Mesenteric fat pad (tissue), 1 donor: ENCODE results near the gene ZNF862. TPM values are rescaled to one million over a fixed set of nuclear protein-coding genes. Genes with fewer than 3 reads are reported as not detected.
"Not testable (repeated sequence)": the region's sequence is repeated elsewhere in the genome, so short reads cannot be mapped to it uniquely, and the experiment has no call there.

Experiments used
- DNase-seq: peaks from one replicate; pipeline ENCODE4 v3.0.0-alpha.2; 2020; ENCODE audit warnings: low spot score
- total RNA-seq: library from RNA; stranded (reverse); fragmentation: NEBNext Ultra II Directional; extraction: Animal tissue kit (Norgen Biotek cat#: 25700); gene quantifications from one replicate; pipeline ENCODE4 v1.2.1, GENCODE V29; 2021
- donor health status: DM: yes; HTN: yes; CAD: no.

The ZNF862 gene
- total RNA-seq, 1 donor from 2014 or later = 9.4 TPM

DNA sequence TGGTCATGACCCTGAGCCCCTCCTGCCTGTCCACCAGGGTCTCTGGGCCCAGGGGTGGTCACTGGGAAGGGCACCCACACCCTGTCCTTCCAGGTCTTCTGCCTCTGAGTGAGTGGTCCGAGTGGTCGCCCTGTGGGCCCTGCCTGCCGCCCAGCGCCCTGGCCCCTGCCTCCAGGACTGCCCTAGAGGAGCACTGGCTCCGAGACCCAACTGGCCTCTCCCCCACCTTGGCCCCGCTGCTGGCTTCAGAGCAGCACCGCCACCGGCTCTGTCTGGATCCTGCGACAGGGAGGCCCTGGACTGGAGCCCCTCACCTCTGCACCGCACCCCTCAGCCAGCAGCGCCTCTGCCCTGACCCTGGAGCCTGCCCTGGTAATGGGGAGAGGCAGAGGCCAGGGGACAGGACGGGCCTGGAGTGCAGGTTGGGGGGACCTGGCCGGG is 13.9 kb upstream of the ZNF862 start:
- DNase-seq = no peak

DNA sequence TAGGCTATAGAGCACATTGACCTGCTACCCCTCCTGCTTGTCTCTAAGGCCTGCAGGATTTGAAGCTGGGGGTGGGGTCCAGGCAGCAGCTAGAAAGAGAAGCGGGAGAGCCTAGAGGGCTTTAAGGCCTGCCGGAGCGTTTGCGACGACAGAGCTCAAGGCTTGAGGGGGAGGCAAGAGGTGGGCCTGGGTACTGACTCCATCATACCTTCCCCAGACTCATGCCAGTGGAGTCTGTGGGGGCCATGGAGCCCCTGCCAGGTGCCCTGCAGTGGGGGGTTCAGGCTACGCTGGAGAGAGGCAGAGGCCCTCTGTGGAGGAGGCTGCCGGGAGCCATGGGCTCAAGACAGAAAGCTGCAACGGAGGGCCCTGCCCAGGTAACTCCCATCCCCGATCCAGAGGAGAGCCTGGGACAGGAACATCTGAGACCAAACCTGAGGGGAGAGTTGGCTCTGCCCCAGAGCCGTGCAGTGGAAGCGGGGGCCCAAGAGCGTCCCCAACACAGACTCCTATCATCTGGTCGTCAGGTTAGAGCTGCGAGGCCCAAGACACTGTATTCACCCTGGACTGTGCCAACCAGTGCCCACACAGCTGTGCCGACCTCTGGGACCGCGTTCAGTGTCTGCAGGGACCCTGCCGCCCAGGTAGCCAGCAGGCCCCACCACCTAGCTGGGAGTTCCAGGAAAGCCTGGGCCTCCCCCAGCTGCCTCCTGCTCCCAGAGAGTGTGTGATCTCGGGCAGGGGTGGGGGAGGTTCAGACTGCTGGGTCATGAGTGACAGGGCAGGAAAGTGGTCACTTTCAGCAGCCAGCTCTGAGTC is 13.2 kb upstream of the ZNF862 start:
- no peak for DNase-seq

DNA sequence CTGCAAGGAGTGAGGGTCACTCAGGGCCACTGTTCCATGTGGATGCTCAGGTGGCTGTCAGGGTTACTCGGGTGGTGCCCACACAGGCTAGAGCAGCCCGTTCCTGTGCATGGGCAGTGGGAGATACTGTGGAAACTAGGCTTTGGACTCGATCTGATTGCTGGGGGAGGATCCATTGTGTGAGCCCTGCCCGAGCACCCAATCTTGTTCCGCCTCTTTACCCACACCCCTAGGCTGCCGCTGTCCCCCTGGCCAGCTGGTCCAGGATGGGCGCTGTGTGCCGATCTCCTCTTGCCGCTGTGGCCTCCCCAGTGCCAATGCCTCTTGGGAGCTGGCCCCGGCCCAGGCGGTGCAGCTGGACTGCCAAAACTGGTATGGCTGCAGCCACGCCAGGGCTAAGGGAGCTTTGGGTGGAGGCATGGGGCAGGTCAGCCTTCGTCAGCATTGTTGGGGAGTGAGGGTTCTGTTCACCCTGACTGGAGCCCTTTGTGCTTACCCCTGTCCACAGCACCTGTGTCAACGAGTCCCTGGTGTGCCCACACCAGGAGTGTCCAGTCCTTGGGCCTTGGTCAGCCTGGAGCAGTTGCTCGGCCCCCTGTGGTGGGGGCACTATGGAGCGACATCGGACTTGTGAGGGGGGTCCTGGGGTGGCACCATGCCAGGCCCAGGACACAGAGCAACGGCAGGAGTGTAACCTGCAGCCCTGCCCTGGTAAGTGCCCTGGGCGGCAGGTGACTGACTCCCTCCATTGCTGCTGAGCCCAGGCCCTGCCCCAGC is 12.4 kb upstream of the ZNF862 start:
- DNase-seq = no peak

DNA sequence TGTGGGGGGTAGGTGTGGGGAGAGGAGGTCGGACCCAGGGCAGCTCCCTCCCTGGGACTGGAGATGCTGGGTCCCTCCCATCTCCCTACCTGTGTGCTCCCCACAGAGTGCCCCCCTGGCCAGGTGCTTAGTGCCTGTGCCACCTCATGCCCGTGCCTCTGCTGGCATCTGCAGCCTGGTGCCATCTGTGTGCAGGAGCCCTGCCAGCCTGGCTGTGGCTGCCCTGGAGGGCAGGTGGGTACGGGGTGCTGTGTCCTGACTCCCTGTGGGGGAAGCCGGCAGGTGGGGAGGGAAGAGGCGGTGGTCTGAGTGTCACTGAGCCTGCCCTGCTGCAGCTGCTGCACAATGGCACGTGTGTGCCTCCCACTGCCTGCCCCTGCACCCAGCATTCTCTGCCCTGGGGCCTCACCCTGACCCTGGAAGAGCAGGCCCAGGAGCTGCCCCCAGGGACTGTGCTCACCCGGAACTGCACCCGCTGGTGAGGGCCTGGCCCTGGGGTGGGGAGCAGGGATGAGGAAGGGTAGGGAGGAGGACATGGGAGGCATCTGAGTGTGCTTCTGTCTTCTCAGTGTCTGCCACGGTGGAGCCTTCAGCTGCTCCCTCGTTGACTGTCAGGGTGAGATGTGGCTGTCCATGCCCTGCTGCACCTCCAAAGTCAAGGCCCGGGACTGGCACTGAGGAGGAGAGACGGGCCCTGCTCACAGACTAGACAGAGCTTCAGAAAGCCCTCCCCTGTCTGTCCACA is 11.7 kb upstream of the ZNF862 start:
- no peak for DNase-seq

DNA sequence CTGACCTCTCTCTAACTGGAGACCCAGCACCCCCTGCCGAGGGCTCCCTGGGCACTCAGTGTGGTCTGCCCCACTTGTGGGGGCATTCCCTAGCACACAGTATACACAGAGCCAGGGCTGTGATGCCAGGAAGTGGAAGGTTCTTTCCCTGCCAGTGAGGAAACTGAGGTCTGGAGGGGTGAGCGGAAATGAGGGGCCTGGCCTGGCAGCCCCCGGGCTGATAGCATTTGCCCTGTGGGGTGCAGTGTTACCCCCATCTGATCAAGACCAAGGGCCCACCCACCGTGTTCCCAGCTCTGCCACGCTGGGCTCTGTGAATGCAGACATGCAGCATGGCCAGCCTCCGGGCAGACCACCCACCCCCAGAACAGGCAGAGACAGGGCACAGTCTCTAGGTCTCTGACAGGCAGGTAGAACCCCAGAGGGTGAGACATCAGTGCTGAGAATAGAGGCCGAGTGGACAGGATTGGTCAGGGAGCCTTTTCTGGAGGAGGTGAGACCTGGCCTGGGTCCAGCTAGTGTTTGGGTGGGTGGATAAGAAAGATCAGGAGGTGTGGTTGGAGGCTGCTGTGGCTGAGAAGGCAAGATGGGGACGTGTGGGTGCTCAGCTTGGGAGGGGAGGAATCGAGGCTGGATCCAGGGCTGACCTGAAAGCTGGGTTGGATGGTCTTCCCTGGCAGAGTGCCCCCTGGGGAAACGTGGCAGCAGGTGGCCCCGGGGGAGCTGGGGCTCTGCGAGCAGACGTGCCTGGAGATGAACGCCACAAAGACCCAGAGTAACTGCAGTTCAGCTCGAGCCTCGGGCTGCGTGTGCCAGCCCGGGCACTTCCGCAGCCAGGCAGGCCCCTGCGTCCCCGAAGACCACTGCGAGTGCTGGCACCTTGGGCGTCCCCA is 10.8 kb upstream of the ZNF862 start:
- no peak for DNase-seq

DNA sequence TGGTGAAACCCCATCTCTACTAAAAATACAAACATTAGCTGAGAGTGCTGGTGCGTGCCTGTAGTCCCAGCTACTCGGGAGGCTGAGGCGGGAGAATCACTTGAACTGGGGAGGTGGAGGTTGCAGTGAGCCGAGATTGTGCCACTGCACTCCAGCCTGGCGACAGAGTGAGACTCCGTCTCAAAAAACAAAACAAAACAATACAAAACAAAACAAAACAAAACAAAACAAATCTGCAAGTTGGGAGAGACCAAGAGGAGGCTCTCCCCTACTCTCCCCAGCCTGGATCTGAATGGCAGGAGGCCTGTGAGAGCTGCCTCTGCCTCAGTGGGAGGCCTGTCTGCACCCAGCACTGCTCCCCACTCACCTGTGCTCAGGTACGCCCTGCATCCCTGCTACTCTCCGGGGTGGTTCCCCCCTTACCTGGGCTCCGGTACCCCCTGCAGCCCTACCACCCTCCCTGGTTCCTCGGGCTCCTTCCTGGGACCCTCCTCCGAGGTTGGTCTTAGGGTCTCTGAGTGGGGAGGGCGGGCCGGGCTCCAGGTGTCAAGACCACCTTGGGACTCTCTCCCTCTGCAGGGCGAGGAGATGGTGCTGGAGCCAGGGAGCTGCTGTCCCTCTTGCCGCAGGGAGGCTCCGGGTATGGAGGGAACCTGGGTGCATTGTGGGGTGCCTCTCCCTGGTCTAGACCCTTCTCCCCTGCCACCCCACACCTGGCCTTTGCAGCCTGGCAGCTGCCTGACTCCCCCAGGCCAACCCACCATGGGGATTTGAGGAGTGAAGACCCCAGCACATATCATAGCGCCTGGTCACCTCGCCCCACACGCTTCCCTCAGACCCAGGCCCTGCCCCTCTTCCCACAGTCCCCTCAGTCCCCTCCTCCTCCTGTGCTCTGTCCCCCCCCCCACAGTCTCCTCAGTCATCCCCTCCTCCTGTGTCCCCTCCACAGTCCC is 9.5 kb upstream of the ZNF862 start:
- no peak for DNase-seq

DNA sequence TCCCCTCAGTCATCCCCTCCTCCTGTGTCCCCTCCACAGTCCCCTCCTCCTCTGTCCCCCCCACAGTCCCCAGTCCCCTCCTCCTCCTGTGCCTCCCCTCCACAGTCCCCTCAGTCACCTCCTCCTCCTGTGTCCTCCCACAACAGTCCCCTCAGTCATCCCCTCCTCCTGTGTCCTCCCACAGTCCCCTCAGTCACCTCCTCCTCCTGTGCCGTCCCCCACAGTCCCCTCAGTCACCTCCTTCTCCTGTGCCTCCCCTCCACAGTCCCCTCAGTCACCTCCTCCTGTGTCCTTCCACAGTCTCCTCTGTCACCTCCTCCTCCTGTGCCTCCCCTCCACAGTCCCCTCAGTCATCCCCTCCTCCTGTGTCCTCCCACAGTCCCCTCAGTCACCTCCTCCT is 7.6 kb upstream of the ZNF862 start:
- DNase-seq = not testable (repeated sequence)

DNA sequence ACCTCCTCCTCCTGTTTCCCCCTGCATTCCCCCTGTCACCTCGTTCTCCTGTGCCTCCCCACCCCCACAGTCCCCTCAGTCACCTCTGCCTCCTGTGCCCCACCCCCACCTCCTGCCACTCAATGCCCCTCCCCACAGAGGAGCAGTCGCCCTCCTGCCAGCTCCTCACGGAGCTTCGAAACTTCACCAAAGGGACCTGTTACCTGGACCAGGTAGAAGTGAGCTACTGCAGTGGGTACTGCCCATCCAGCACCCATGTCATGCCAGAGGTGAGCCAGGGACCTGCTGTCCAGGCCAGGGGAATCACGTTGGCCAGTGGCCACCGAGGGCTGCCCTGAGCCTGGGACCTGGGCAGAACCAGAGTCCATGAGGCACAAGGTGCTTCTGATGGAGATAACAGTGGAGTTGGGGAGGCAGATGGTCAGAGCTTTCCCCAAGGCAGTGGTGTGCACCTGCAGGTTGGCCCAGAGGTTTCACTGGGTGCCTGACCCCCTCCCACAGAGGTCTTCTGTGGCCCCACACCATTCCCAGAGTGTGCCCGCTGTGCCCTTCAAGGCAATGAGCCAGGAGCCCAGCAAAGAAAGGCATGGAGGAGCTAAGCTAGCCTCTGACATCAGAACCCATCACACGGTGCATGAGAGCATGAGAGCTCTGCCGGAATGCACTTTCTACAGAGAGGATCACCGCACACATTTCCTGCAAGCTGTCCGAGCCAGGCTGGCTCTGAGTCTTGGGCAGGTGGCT is 7.0 kb upstream of the ZNF862 start:
- DNase-seq = no peak

DNA sequence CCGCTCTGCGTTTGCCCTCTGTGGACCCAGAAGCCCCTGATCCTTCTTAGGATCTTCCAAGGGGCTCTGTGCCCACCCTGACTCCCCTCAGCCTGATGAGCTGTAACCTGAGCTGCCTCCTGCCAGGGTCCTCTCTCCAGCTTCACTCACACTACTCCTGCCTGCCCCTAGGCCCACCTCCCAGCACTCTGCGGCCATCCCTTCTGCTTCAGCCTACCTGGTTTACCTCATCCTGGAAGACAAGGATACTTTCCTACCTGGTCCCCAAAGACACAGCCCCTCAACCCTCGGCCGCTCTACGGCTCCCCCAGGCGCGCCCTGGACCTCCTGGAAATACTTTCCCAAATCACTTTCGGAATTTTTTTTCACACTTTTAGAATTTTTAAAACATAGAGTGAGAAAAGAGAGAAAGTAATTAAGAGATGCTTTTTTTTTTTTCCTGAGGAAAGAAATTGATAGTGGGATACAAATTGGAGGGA is 6.4 kb upstream of the ZNF862 start:
- no peak for DNase-seq

DNA sequence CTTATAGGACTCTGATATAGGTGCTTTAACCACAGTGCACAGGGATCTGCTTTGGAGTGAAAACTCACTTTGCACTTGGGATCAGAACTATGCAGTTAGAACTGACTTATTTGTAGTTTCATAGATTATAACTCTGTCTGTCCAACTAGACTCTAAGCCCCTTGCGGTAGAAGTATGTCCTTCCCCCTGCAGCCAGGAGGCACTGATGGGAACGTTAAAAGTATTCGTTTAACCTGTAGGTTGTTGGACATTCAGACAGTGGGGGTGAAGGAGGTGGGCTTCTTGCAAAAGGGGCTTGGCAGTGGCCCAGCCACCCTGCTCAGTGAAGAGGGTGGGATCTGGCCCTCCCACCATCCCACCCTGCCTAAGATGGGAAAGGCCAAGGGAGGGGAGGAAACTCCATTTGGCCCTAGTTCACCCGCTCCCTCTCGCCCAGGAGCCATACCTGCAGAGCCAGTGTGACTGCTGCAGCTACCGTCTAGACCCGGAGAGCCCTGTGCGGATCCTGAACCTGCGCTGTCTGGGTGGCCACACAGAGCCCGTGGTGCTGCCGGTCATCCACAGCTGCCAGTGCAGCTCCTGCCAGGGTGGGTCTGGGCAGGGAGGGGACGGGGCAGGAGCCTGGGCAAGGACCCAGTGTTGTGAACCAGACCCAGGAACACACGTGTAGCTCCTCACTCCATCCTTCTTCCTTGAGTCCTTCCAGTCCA is 5.7 kb upstream of the ZNF862 start:
- DNase-seq = peak; percentile 75

DNA sequence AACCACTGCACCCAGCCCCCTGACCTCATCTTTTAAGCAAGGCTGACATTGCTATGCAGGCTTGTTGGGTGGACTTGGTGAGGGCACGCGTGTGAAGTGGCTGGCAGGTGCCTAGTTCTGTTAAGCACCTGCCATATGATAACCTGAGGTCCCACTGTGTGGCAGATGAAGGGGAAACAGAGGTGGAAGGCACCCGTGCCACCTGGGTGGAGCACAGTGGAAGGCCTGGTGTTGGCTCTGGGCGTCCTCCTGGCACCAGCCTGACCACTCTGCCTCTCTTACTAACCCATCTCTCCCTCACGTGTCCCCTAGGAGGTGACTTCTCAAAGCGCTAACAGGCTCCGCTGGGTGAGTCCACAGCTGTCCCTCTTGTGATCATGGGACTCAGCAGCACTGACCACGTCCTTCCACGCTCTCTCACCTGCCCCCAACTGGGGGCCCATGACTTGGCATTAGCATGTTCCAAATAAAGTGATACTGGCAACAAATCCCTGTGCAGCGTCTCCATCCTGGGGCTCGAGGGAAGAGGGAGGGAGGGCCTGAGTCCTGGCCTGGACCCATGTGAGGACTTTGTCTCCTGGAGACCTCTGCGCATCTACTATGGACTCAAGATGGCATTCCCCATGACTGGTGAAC is 4.6 kb upstream of the ZNF862 start:
- peak; percentile 85 for DNase-seq

DNA sequence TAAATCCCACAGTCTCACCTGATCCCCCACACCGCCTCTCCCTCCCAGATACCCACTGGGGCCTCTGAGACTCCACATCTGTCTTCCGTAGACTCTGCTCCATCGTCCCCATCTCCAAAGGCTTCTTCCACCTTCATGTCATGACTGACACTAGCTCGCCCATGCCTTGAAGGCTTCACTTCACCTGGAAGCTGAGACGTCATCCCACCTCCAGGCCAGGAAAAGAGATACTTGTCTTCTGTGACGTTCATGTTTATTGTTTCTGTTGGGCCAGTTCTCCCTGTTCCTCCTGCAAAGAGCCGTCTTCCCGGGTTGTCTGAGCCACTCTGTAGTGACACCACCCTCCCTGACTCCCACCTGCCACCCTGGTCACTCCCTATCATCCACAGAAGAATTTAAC is 3.6 kb upstream of the ZNF862 start:
- DNase-seq = peak; percentile 59

DNA sequence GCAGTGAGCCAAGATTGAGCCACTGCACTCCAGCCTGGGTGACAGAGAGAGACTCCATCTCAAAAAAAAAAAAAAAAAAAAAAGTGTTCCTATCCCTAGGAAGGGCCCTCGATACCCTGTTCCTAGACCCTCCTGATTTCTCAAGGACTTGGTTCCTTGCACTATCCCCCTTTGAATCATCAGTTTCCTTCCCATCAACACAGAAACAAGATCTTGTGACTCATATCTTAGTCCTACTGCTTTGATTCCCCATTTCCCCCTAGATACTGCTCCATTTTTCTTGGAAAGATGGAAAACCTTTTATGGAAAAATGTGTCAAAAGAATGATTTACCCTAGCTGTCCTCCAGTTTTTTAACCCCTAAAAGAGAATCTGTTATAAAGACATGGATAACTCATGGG is 1.7 kb upstream of the ZNF862 start:
- no peak for DNase-seq

DNA sequence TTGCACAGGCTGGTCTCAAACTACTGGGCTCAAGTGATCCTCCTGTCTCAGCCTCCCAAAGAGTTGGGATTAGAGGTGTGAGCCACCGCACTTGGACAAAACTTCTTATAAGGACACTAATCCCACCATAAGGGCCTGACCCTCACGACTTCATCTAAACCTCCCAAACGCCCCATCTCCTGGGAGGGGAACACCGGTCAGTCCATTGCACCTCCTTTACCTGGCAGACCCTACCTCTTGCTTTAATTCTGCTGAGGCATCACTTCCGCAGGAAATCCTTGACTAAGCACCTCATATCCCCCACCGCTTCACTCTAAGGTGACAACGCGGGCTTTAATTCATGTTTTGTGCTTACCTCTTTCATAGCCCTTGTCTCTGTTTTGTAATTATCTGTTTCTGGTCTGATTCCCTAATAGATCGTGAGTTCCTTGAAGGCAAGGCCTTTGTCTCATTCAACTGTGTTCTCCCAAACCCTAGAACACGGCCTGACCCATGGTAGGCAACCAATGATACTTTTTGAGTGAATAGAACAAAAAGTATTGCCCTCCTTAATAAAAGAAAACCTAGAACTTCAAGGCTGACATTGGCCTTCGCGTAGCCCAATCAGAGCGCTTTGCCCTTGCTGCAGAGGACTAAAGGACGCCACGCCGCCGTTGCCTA is 481 bp upstream of the ZNF862 start:
- no peak for DNase-seq

DNA sequence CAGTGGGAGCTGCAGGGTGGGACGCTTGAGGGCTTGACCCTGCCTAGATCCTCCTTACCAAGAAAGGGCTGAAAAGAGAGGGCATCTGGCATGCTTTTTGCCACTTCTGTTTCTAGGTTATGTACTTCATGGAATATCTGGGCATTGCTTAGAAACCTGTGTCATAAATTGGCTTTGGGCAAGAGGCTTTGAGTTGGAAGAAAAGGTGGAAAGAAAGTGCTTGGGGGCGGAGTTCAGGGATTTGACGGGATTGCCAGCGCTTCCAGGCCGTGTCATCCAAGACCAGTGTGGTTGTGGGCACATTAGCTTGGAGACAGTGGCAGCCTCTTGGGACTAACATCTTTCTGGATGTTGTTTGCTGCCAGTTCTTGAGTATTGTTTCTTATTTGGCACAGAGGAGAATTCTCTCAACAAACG is 825 bp downstream of the ZNF862 start:
- peak; percentile 43 for DNase-seq

DNA sequence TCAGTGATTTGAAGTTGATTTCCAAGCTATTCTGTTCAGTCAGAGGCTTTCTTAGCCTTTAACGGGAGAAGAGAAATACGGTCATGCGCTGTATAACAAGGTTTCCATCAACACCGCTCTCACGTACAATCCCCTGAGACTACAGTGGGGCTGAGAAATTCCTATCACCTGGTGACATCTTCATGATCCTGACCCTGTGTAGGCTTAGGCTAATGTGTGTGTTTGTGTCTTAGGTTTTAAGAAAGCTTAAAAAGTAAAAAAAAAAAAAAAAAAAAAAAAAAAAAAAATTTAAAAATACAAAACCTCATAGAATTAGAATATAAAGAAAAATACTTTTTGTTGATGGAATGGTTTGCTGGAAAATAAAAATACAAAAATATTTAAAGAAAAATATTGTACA is 1.8 kb downstream of the ZNF862 start:
- no peak for DNase-seq

DNA sequence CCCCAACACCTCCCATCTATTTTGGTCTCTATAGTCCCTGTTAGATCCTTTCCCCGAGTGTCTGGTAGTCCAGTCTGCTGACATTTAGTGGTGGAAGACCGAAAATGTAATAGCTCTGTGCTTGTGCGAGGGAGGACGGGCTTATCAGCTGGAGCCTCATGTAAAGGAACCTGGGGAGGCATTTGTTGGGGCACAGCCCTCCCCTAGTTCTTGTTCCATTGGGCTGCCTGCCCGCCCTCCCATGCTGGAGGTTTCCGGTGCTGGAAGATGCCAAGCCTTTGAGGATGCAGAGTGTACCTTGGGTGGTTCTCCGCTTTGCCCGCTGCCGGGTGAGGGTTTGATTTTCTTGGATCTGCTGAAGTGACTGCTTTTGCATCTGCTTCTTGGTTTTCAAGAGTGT is 5.4 kb downstream of the ZNF862 start:
- no peak for DNase-seq
